ENCODE data around the gene PRPF6.
A peak's percentile ranks its signal among the peaks of the same experiment; 100 is the strongest.

Gene PRPF6

GRCh38 chr20:64052326-64052722, 71.4 kb downstream of the PRPF6 start:
- DNase-seq: no peak

DNA sequence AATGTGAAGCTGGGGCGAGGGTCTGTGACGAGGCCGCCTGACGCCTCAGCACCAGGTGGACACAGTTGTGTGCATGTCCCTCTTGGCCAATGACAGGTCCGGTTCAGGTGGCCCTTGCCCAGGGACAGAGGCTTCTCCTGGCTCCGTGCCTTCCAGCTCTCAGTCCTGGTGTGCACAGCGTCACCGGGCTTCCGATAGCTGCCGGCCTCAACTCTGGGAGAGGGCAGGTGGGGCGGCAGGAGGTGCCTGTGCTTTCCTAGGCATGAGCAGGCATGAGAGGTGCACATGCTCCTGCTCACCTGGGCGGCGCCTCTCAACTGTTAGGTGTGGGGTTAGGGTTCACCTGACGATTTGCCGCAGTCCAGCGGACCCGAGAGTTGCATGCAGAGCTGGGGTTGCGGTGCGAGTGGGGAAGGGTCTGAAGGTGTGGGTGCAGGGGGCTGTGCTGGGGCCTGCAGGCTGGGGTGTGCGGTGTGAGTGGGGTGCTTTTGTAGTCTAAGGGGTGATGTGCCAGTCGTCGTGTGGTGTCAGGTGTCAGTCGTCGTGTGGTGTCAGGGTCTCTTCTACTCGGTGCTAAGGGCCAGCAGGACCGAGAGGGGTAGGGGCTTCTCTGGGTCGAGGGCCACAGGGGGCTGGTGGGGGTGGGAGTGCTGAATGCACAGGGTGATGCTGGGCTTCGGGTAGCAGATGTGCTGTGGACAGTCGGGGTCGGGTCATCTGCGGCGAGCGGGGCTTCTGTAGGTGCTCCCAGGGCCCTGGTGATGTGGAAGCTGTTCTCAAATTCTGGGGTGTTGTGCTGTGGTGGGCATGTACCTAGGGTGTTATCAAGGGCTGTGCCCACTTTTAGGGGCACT, 72.3 kb downstream of the PRPF6 start:
- DNase-seq: no peak

DNA sequence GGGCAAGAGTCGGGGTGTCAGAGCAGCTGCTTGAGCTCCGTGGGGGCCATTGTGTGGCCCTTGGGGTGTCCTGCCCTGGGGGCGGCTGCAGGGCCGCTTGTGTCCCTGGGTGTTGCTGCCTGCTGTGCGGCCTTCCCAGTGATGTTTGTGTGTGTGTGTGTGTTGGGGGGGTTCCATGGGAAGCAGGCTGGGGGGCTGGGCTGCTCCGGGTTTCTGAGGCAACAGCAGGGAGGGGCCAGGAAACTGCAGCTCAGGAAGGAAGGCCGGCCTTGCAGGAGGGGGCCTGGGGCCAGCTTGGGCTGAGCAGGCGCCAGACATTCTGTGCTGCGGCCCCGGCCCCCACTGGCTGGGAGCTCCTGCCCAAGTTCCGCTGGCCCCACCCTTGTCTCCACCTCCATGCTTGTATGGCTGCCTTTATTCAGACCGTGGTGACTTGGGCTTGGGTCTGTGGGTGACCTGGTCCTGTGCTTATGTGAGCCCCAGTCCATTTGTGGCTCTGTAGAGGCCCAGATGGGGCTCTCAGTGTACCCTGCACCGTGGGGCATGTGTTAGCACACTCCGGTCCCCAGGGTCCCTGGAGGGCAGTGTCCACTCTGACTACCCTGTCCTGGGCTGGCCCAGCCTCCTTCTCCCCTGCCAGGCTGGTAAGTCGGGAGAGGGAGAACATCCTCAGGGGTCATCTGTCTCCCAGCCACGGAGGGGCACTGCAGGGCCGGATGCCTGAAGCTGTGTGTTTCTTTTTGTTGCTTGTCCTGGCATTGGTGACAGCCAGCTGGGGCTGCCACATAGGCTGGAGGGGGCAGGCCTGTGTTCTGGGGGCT, 73.1 kb downstream of the PRPF6 start:
- no peak for DNase-seq

DNA sequence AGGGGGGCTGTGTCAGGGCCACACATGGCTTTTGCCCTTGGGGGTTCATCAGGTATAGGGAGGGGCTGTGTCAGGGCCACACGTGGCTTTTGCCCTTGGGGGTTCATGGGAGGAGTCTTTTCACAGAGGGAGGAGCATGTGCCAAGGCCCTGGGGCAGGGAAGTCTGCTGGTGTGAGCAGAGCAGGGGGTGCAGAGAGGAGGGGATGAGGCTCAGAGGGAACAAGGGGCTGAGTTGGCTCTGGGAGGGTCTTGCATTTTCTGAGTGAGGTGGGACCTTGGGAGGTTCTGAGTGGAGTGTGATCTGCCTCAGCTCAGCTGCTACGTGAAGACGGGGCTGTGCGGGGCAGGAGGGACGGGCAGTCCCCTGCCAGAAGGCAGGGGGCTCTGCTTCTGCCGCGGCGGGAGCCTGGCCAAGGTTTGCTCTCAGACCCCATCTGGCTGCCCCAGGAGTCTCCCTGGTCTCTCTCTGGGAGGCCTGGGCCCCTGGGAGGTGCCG, 74.5 kb downstream of the PRPF6 start:
- no peak for DNase-seq

DNA sequence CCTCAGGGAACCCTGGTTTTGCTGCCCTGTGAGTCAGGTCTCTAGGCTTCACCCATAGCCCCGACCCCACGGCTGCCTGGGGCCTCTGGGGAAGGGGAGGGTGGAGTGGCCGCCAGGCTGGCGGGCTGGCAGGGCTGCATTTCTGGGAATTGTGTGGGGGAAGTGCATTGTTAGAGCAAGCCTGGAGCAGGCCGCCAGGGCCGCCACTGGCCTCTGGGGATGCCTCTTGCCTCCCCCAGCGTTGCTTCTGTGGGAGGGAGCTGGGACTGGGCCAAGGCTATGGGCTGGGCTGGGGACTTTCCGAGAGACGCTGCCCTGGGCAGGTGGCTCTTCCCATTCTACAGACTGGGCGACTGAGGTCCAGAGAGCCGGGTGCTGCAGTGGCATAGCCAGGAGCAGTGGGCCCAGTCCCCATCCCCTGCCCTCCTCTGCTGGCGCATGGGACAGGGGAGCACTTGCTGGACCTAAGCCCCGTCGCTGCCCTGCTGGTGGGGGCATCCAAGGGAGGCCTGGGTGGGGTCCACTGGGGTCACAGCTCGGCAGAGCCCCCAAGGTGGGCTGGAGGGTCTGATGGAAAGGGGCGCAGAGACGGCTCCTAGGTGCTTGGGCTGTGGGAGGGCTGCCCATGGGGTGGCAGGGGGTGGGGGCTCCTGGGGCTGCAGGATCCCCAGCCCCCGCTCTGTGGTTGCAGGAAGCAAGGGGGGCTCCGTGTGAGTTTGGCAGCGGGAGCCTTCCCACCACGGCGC, 75.1 kb downstream of the PRPF6 start:
- no peak for DNase-seq

- no peak for DNase-seq
These were observed 75.6 kb downstream of the PRPF6 start for GRCh38 chr20:64056639-64056888.

GRCh38 chr20:64056889-64057627, 76.1 kb downstream of the PRPF6 start:
- no peak for DNase-seq

DNA sequence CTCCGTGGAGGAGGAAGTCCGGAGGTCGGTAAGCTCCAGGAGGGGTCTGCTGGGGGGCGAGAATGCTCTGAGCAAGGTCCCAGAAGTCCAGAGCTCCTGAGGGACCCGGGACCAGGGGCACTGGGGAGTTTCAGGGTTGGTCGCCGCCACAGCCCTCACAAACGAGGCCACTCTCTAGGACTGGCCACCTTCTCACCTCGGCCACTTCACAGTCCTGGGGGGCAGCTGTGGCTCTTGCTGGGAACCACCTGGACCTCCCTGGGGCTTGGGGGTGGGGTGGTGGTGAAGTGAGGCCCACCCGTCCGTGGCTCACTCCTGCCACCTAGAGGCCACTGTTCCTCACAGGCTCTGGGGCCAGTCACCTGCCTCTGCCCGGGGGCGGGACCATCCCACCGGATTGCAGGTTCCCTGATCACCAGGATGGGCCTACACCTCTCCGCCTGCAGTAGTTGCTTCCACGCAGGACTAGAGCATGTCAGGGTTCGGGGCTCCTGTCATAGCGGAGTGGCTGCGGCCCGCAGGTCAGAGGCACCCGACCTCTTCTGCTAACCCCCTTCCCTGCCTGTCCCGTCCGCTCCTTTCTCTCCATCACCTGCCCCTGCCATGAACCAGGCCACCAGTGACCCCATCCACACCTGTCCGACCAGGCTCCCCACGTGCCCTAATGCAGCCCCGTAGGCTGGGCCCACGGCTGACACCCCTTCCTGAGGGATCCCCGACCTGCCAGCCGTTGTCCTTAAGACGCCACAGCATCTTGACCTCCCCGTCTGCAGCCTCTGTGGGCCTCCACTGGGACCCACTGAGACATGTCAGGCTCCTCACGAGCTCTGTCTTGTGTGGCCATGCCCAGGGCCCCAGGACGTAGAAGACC, 76.9 kb downstream of the PRPF6 start:
- DNase-seq: peak; percentile 81

DNA sequence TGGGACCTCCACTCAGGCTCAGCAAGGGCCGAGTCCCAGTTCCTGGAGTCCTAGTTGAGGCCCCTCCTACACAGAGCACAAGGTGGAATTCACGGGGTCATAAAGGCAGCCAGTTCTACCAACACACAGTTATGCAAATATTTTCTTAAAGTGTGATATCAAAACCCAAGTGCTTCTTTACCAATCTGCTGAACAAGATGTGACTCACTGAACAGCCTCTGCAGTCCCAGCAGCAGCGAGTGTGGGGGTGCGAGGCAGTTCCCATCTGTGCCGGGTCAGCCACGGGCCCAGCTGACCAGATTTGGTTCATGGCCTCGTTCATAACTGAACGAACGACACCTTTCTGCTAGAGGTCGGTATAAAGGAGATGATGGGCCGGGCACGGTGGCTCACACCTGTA, 77.6 kb downstream of the PRPF6 start:
- DNase-seq: no peak

DNA sequence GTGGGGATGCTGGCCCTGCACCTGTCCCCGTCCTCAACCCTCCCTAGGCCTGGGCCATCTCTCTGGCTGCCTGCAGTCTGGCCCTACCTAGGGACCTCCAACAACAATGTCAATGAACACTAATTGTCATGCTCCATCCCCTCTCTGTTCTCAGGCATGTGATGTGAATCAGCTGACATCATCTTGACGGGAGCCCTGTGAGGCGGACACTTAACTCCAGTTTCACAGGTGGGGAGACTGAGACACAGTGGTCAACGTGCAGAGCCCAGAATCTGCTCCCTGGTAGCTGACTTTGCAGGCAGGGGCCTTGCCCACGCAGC, 81.3 kb downstream of the PRPF6 start:
- no peak for DNase-seq

DNA sequence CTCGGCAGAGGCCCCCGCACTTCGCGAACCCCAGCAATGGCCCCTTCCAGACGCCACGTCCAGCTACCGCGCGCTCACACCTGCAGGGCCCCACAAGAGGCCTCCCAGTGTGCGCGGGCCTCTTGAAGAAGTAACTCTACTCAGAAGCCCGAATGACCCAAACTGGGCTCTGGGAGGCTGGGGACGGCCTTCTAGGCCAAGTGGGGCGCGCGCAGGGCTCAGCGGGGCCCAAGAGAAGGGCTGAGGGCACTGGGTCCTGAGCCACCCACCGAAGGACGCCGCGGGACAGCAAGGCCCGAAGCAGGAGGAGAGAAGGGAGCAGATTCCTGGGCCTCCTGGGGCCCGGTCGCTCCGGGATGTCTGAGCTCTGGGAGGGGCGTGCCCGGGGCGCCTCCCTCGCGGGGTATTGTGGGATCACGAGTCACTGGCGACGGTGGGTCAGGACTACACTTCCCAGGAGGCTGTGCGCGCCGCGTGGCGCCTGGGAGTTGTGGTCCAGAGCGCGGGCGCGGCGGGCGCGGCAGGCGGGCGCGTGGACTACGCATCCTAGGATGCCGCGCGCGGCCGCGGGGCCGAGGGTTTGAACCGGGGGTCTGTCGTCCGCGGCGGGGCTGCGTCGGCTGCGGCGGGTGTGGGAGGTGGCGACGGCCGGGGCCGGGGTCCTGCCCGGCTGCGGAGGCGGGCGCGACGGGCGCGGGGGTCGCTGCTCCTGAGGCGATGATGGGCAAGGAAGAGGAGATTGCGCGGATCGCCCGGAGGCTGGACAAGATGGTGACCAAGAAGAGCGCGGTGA, 81.9 kb downstream of the PRPF6 start, which contains the start of gene TCEA2:
TSS of gene TCEA2 (plus strand) at position 603 of the 793 bp plus-strand sequence. CDS start at position 718, 115 bp downstream.
- peak; percentile 94 for DNase-seq

- DNase-seq: no peak
These were observed 82.6 kb downstream of the PRPF6 start for GRCh38 chr20:64063389-64064144.

GRCh38 chr20:64064145-64064698, 83.3 kb downstream of the PRPF6 start:
- no peak for DNase-seq

GRCh38 chr20:64065062-64065973, 84.4 kb downstream of the PRPF6 start:
- DNase-seq: no peak

GRCh38 chr20:64065974-64066343, 85.0 kb downstream of the PRPF6 start:
- DNase-seq: peak; percentile 45

DNA sequence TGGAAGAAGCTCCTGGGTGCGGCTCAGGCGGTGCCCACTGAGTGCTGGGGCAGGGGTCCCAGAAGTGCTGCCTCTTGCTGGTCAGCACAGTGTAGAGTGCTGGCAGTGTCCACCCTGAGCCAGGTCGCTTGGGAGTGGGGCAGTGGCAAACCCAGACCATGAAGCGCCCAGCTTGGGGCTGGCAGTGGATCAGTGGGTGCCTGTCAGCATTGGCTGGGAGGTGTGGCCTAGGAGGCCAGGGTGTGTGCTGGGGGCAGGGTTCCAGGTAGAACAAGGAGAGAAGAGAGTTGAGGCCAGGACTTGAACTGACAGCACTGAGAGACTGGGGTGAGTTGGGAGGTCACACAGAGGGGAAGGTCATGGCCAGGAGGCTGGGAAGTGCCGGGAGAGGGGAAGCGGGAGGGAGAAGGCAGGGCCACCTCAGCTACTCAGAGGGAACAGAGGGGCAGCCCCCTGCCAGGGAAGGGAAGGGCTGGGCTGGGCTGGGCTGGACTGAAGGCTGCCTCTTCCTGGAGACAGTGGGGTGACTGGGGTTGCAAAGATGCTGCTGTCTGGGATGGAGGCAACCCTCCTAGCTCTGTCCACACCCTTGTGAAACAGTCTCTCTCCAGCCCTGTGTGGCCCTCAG, 86.2 kb downstream of the PRPF6 start:
- no peak for DNase-seq

- DNase-seq: no peak
These were observed 86.9 kb downstream of the PRPF6 start for GRCh38 chr20:64067733-64068307.

All from activated T-cell treated with anti-CD3 and anti-CD28 coated beads, Interleukin-2, amount 50 U/mL, for 1 hour (primary cell).